SJCRH30 (cell line): ENCODE data around the gene CPNE2. TPM values are rescaled to one million over a fixed set of nuclear protein-coding genes. Genes with fewer than 3 reads are reported as not detected.
A peak's percentile ranks its signal among the peaks of the same experiment; 100 is the strongest.
"Not testable (repeated sequence)": the region's sequence is repeated elsewhere in the genome, so short reads cannot be mapped to it uniquely, and the experiment has no call there.

Source experiments
- DNase-seq, 2 experiments: peaks; one replicate each; pipeline ENCODE4 v3.0.0-alpha.2; 2015 to 2020
- H3K27ac ChIP-seq: fragments of 250-450 bp; sonication (Bioruptor Pico); 2 replicates; pipeline ENCODE4 v1.5.1; 2020; ENCODE audit warnings: mild to moderate bottlenecking, moderate library complexity
- H3K27me3 ChIP-seq: fragments of 250-450 bp; sonication (Bioruptor Pico); 2 replicates; pipeline ENCODE4 v1.5.1; 2020; ENCODE audit warnings: mild to moderate bottlenecking, moderate library complexity
- H3K36me3 ChIP-seq: fragments of 250-450 bp; sonication (Bioruptor Pico); 2 replicates; pipeline ENCODE4 v1.5.1; 2020; ENCODE audit warnings: mild to moderate bottlenecking, moderate library complexity
- H3K4me1 ChIP-seq: fragments of 250-450 bp; sonication (Bioruptor Pico); 2 replicates; pipeline ENCODE4 v1.5.1; 2020; ENCODE audit warnings: mild to moderate bottlenecking, moderate library complexity
- H3K4me3 ChIP-seq: fragments of 250-450 bp; sonication (Bioruptor Pico); 2 replicates; pipeline ENCODE4 v1.5.1; 2020; ENCODE audit warnings: mild to moderate bottlenecking, moderate library complexity
- H3K9me3 ChIP-seq: fragments of 250-450 bp; sonication (Bioruptor Pico); replicated peaks from 2 replicates; pipeline ENCODE4 v1.5.1; 2020; ENCODE audit warnings: mild to moderate bottlenecking, moderate library complexity
- total RNA-seq: library from RNA; depleted of rRNA; stranded (reverse); fragments of >200 nt; shearing (Covaris generic); gene quantifications from 2 replicates; pipeline ENCODE4 v1.2.3, GENCODE V29; 2014

Gene CPNE2
- total RNA-seq, 1 experiment from 2014 or later = 33.1 TPM

- Histone ChIP-seq H3K4me3 (no peak overlapping the region), H3K27me3 (peaks cover 3% of the 10 kb centered on the region; the same call in 1 of the 2 replicates), H3K36me3 (no peaks in the 10 kb centered on the region), H3K9me3 (no peaks in the 10 kb centered on the region), H3K4me1 (no peaks in the 10 kb centered on the region; the same call in 1 of the 2 replicates), H3K27ac (no peak overlapping the region)
- no peak for DNase-seq
Observed at GRCh38 chr16:57082664-57083063, 9.7 kb upstream of the CPNE2 start.

DNA sequence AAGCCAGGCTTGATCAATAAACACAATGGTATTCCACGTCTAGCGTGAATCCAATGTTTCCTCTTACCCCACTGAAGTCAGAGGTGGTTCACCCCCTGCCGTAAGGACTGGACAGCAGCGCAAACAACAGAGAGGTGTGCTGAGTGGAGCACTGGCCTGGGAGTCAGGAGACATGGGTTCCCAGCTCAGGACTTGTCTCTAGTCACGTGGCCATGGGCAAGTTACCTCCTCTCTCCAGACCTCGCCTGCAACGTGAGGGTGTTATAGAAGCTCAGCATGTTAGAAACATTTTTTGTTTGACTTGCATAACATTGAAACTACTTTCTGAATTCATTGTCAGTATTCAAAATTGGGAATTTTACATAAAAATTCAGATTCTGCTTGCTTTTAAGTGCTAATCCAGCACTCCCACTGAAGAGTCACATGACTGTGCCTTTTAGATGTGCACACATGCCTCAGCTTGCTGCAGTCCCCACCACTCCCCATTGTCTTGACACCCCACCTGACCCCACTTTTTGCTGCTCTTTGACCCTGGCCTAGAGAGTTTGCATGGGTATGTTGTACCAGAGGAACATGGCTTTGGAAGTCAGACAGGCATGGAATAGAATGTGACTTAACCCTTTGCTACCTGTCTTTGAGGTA, 8.8 kb upstream of the CPNE2 start:
- no peaks in the 10 kb centered on the region for H3K9me3 ChIP-seq
- H3K27me3 ChIP-seq = peaks cover 3% of the 10 kb centered on the region; the same call in 1 of the 2 replicates
- H3K27ac ChIP-seq = no peak overlapping the region
- H3K36me3 ChIP-seq = no peaks in the 10 kb centered on the region
- no peak overlapping the region for H3K4me3 ChIP-seq
- no peak for DNase-seq
- H3K4me1 ChIP-seq = peaks cover under 1% of the 10 kb centered on the region; the same call in 1 of the 2 replicates

DNA sequence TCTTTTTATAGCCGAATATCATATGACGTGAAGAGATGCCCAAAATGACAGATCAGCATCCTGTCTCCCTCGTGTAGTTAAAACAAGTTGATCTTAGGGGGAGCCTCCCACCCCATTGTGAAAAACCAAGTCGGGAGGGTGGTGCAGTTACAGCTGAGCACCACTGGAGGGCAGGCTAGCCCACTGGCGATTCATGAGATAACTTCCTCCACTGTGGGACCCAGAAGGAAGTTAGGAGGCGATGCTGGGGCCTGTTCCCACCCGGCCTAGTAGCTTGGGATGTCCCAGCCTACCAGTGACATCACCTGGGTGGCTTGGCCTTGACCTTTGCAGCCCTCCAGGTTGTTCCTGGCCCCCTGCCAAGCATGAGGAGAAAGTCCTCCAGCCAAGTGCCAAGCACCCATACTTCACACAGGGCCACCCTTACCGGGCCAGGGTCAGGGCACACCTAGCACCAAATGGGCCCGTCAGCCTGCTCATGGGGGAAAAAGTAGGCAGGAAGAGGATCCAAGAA, 8.1 kb upstream of the CPNE2 start:
- Histone ChIP-seq H3K36me3 (no peaks in the 10 kb centered on the region), H3K4me1 (peaks cover 7% of the 10 kb centered on the region), H3K27ac (no peak overlapping the region), H3K27me3 (peaks cover 3% of the 10 kb centered on the region; the same call in 1 of the 2 replicates), H3K4me3 (no peak overlapping the region), H3K9me3 (no peaks in the 10 kb centered on the region)
- peak; percentile 73 to 91 for DNase-seq

DNA sequence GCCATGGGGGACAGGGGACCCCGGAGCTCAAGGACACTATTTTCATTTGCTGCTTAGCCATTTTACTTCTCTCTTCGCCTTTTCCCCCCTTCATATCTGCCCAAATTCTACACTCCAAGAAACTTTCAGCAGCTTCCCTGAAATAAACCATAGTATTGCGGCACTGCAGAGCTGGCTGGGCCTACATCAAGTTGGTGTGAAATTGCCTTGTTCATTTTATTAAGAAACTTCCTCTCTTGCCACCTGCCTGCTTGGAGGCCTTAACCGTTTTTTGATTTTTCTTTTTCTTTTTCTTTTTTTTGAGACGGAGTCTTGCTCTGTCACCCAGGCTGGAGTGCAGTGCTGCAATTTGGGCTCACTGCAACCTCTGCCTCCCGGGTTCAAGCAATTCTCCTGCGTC, 7.4 kb upstream of the CPNE2 start:
- DNase-seq = no peak
- Histone ChIP-seq H3K4me1 (peaks cover 12% of the 10 kb centered on the region), H3K4me3 (no peak overlapping the region), H3K36me3 (no peaks in the 10 kb centered on the region), H3K9me3 (no peaks in the 10 kb centered on the region), H3K27me3 (no peaks in the 10 kb centered on the region; the same call in 1 of the 2 replicates), H3K27ac (no peak overlapping the region)

- Histone ChIP-seq H3K4me3 (no peak overlapping the region), H3K4me1 (peaks cover 18% of the 10 kb centered on the region), H3K9me3 (no peaks in the 10 kb centered on the region), H3K27me3 (no peaks in the 10 kb centered on the region), H3K36me3 (no peaks in the 10 kb centered on the region), H3K27ac (no peak overlapping the region)
- DNase-seq = no peak
Observed at GRCh38 chr16:57087003-57087402, 5.4 kb upstream of the CPNE2 start.

DNA sequence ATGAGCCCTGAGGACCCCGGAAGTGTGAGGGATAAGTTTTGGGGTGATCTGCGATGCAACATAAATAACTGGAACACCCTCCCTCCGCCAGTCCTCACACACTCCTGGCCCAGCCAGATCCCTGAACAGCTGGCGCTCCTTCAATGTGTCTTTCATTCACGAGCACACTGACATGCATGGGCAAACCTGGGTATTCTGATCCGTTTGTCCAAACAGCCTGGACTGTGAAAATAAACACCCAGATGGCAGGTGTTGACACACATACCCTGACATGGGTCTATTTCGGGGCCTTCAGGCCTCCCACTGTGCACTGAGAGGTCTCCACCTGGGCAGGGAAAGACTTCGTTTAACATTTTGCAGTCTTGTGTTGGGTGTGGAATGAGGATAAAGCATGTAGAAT, 3.0 kb upstream of the CPNE2 start:
- peak; percentile 78 to 91 for DNase-seq
- H3K9me3 ChIP-seq = no peaks in the 10 kb centered on the region
- no peaks in the 10 kb centered on the region for H3K27me3 ChIP-seq
- no peaks in the 10 kb centered on the region for H3K36me3 ChIP-seq
- no peak overlapping the region for H3K4me3 ChIP-seq
- H3K27ac ChIP-seq = no peak overlapping the region
- H3K4me1 ChIP-seq = peaks cover 20% of the 10 kb centered on the region

GRCh38 chr16:57091200-57091974, 996 bp upstream of the CPNE2 start:
- peaks cover 20% of the 10 kb centered on the region for H3K4me1 ChIP-seq
- no peaks in the 10 kb centered on the region for H3K36me3 ChIP-seq
- H3K9me3 ChIP-seq = no peaks in the 10 kb centered on the region
- no peaks in the 10 kb centered on the region for H3K27me3 ChIP-seq
- peak overlapping the region; percentile 95 for H3K4me3 ChIP-seq
- H3K27ac ChIP-seq = peak overlapping the region; percentile 57; the same call in 1 of the 2 replicates
- peak; percentile 90 to 93 for DNase-seq

DNA sequence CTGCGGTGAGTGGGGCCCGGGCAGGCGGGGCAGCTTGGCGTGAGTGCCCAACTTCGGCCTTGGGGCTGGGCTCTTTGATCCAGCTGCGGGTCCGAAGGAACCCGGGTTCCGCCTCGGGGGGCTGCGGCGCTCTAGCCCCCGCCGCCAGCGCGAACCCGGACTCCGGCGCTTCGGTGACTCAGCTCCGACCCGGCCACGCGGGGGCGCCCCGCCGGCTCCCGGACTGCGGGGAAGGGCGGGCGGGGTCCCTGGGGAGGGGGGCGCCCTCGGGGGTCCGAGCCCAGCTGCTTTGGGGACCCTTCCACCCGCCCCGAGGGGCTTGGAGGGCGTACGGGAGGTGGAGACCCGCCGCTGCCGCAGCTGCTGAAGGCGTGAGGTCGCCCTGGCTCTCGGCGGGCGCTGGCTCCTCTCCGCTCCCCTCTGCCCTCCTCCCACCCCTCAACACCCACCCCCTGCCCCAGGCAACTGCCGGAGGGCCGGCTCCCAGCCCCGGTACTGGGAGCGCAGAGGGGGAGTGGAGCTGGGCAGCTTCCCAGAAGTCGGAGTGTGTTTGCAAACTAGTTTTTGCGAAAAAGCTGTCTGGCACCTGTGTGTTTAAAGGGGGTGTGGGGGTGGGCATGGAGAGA, 516 bp downstream of the CPNE2 start:
- H3K27ac ChIP-seq = peak overlapping the region; percentile 41; the same call in 1 of the 2 replicates
- H3K36me3 ChIP-seq = no peaks in the 10 kb centered on the region
- H3K4me3 ChIP-seq = peak overlapping the region; percentile 95
- peak; percentile 67 to 74 for DNase-seq
- H3K9me3 ChIP-seq = no peaks in the 10 kb centered on the region
- peaks cover 20% of the 10 kb centered on the region for H3K4me1 ChIP-seq
- no peaks in the 10 kb centered on the region for H3K27me3 ChIP-seq

GRCh38 chr16:57093666-57094564, 1.5 kb downstream of the CPNE2 start:
- peak overlapping the region; percentile 95 for H3K4me3 ChIP-seq
- H3K4me1 ChIP-seq = peaks cover 17% of the 10 kb centered on the region
- no peaks in the 10 kb centered on the region for H3K27me3 ChIP-seq
- DNase-seq = peak in 1 of 2 experiments; percentile 33
- no peaks in the 10 kb centered on the region for H3K36me3 ChIP-seq
- H3K9me3 ChIP-seq = no peaks in the 10 kb centered on the region
- no peak overlapping the region for H3K27ac ChIP-seq

- DNase-seq = no peak
- peaks cover 8% of the 10 kb centered on the region; the same call in 1 of the 2 replicates for H3K4me1 ChIP-seq
- no peak overlapping the region for H3K4me3 ChIP-seq
- H3K27me3 ChIP-seq = no peaks in the 10 kb centered on the region
- H3K27ac ChIP-seq = no peak overlapping the region
- H3K9me3 ChIP-seq = no peaks in the 10 kb centered on the region
- no peaks in the 10 kb centered on the region for H3K36me3 ChIP-seq
Observed at GRCh38 chr16:57094911-57095310, 2.5 kb downstream of the CPNE2 start.

- Histone ChIP-seq H3K36me3 (no peaks in the 10 kb centered on the region), H3K4me3 (no peak overlapping the region), H3K4me1 (0 out of 2 replicates have a peak, but pooled peaks cover 2% of the 10 kb centered on the region), H3K27ac (no peak overlapping the region), H3K27me3 (no peaks in the 10 kb centered on the region), H3K9me3 (no peaks in the 10 kb centered on the region)
- no peak for DNase-seq
Observed at GRCh38 chr16:57096192-57096591, 3.8 kb downstream of the CPNE2 start.

DNA sequence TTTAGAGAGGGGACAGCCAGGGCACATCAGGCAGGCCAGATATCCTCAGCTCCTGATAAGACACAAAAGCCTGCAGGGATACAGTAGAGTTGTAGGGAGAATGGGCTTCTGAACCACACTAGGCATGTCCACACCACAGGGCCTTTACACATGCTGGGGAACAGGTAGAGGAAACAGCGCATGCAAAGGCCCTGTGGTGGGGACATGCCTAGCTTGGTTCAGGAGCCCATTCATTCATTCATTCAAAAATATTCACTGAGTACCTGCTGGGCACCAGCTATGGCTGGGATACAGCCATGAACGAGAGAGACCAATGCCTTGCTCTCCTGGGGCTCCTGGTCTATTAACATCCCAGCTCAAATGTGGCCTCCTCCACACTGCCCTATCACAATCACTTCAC, 4.4 kb downstream of the CPNE2 start:
- Histone ChIP-seq H3K9me3 (no peaks in the 10 kb centered on the region), H3K36me3 (no peaks in the 10 kb centered on the region), H3K4me3 (no peak overlapping the region), H3K4me1 (0 out of 2 replicates have a peak, but pooled peaks cover 2% of the 10 kb centered on the region), H3K27me3 (no peaks in the 10 kb centered on the region), H3K27ac (no peak overlapping the region)
- DNase-seq = no peak

DNA sequence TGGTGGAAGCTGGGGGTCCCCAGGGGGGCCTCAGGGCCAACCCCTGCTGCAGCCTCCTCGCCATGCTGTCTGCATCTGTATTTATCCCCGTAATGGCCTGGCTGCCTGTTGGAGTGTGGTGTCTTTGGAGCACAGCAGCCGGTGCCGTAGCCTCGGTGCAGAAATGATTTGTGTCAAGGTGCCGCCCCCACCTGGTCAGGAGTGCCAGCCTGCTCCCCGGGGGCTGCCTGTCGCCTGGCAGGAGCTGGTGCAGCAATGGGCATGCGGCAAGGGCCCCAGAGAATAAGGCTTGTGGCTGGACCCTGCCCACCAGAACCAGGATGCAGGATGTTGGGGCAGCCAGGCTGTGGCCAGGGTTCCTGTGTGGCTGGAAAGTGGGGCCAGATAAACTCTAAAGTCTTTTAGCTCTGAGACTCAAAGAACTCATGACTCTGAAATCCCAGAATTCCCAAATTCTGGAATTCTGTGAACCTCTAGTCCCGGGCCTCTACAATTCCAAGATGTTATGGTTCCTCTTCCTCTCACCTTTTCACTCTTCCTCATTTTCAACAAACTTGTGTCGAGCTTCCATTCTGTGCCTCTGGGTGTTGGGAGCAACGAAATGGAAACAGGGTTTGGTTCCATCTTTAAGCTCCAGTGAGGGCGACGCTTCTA, 5.9 kb downstream of the CPNE2 start:
- H3K4me3 ChIP-seq = no peak overlapping the region
- DNase-seq = no peak
- no peaks in the 10 kb centered on the region for H3K27me3 ChIP-seq

DNA sequence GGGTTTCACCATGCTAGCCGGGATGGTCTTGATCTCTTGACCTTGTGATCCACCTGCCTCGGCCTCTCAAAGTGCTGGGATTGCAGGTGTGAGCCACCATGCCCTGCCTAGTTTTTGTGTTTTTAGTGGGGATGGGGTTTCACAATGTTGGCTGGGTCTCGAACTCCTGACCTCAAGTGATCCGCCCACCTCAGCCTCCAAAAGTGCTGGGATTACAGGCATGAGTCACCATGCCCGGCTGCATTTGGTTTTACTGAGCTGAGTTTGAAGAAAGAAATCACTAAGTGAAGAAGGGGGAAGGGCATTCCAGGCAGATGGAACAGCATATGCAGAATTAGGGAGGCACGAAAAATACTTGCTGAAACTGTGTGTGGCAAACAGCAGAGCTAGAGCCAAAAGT, 7.6 kb downstream of the CPNE2 start:
- not testable (repeated sequence) for H3K9me3 ChIP-seq, H3K4me3 ChIP-seq, H3K27me3 ChIP-seq, H3K27ac ChIP-seq, H3K4me1 ChIP-seq, H3K36me3 ChIP-seq
- DNase-seq = peak in 1 of 2 experiments; percentile 24

More for the DNA sequence above, 5.9 kb downstream of the CPNE2 start:
- Histone ChIP-seq H3K4me1 (0 out of 2 replicates have a peak, but pooled peaks cover 2% of the 10 kb centered on the region), H3K9me3 (no peaks in the 10 kb centered on the region), H3K27ac (no peak overlapping the region), H3K36me3 (no peaks in the 10 kb centered on the region)
